DOHH2 (cell line): ENCODE results near the gene TJP2.

Experiments used
- EZH2phosphoT487 ChIP-seq: fragments of 200-600 bp; sonication (generic); IDR thresholded peaks from 2 replicates; pipeline ENCODE4 v1.6.1; 2017; ENCODE audit warnings: borderline replicate concordance, mild to moderate bottlenecking, antibody characterized with exemption, low read length, moderate library complexity, mixed read lengths
- TF ChIP-seq, protein P1 (sequence below): fragments of 200-600 bp; sonication (generic); IDR thresholded peaks from one replicate; pipeline ENCODE4 v1.5.1; 2014; ENCODE audit warnings: antibody characterized with exemption, mild to moderate bottlenecking, low read depth, low read length; ENCODE audit not compliant: poor library complexity, severe bottlenecking

- TF ChIP-seq, protein P1, sequence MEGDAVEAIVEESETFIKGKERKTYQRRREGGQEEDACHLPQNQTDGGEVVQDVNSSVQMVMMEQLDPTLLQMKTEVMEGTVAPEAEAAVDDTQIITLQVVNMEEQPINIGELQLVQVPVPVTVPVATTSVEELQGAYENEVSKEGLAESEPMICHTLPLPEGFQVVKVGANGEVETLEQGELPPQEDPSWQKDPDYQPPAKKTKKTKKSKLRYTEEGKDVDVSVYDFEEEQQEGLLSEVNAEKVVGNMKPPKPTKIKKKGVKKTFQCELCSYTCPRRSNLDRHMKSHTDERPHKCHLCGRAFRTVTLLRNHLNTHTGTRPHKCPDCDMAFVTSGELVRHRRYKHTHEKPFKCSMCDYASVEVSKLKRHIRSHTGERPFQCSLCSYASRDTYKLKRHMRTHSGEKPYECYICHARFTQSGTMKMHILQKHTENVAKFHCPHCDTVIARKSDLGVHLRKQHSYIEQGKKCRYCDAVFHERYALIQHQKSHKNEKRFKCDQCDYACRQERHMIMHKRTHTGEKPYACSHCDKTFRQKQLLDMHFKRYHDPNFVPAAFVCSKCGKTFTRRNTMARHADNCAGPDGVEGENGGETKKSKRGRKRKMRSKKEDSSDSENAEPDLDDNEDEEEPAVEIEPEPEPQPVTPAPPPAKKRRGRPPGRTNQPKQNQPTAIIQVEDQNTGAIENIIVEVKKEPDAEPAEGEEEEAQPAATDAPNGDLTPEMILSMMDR: no peak
- TF ChIP-seq EZH2phosphoT487: no peak
Measured at GRCh38 chr9:69143291-69143690, 30.8 kb upstream of the TJP2 start.
